Osteoblast (primary cell): ENCODE results near the gene PPP2R5A. TPM values are rescaled to one million over a fixed set of nuclear protein-coding genes. Genes with fewer than 3 reads are reported as not detected.
A peak's percentile ranks its signal among the peaks of the same experiment; 100 is the strongest.

Source experiments
- DNase-seq: peaks from one replicate; pipeline ENCODE4 v3.0.0; 2011; ENCODE audit warnings: low spot score, mixed read lengths; ENCODE audit not compliant: insufficient read length; ENCODE audit errors: missing footprints
- H2AFZ ChIP-seq: 2 replicates; pipeline ENCODE4 v1.6.0; 2011; ENCODE audit warnings: mild to moderate bottlenecking, low read length
- H3K27ac ChIP-seq: 2 replicates; pipeline ENCODE4 v1.5.1; 2011; ENCODE audit warnings: mild to moderate bottlenecking, low read depth, low read length, moderate library complexity
- H3K27me3 ChIP-seq: 2 replicates; pipeline ENCODE4 v1.6.0; 2012; ENCODE audit warnings: mild to moderate bottlenecking, control low read depth, inconsistent platforms, low read length, moderate library complexity; ENCODE audit not compliant: insufficient read depth
- H3K36me3 ChIP-seq: 2 replicates; pipeline ENCODE4 v1.5.1; 2011; ENCODE audit warnings: mild to moderate bottlenecking, low read length, control low read depth, moderate library complexity; ENCODE audit not compliant: insufficient read depth
- H3K4me1 ChIP-seq: 2 replicates; pipeline ENCODE4 v1.5.1; 2011; ENCODE audit warnings: mild to moderate bottlenecking, low read length, control low read depth, moderate library complexity; ENCODE audit not compliant: insufficient read depth
- H3K4me2 ChIP-seq: 2 replicates; pipeline ENCODE4 v1.6.0; 2011; ENCODE audit warnings: mild to moderate bottlenecking, low read length; ENCODE audit not compliant: insufficient read depth
- H3K4me3 ChIP-seq: fragments of 200-600 bp; sonication (generic); 3 replicates; pipeline ENCODE4 v1.5.1; 2012; ENCODE audit warnings: mild to moderate bottlenecking, low read length, inconsistent platforms; ENCODE audit not compliant: insufficient read depth
- H3K79me2 ChIP-seq: 2 replicates; pipeline ENCODE4 v1.6.0; 2012; ENCODE audit warnings: mild to moderate bottlenecking, low read length, control low read depth, inconsistent platforms; ENCODE audit not compliant: insufficient read depth
- H3K9me3 ChIP-seq: 2 replicates; pipeline ENCODE4 v1.5.1; 2011; ENCODE audit warnings: low read depth, low read length, control low read depth
- H4K20me1 ChIP-seq: 2 replicates; pipeline ENCODE4 v1.6.0; 2012; ENCODE audit warnings: mild to moderate bottlenecking, low read length, control low read depth; ENCODE audit not compliant: insufficient read depth
- CTCF ChIP-seq: IDR thresholded peaks from 2 replicates; pipeline ENCODE4 v1.5.1; 2011; ENCODE audit warnings: mild to moderate bottlenecking, low read depth, low read length, moderate library complexity; ENCODE audit errors: extremely low read depth
- total RNA-seq: library from RNA; depleted of rRNA; stranded (reverse); fragments of >200 nt; gene quantifications from 2 replicates; pipeline ENCODE4 v1.2.3, GENCODE V29; 2012

The PPP2R5A gene
- total RNA-seq, 1 donor, result 21.4 TPM

GRCh38 chr1:212238552-212238951 lies 46.7 kb upstream of the PPP2R5A start:
- Histone ChIP-seq H3K27me3 (no peaks in the 10 kb centered on the region), H2AFZ (peak overlapping the region; percentile 52)

GRCh38 chr1:212241501-212241900 lies 43.7 kb upstream of the PPP2R5A start:
- Histone ChIP-seq H2AFZ (peak overlapping the region; percentile 92), H3K4me1 (peaks cover 6% of the 10 kb centered on the region), H3K36me3 (no peaks in the 10 kb centered on the region), H3K27me3 (no peaks in the 10 kb centered on the region), H4K20me1 (no peaks in the 10 kb centered on the region), H3K9me3 (no peaks in the 10 kb centered on the region), H3K4me3 (no peak overlapping the region), H3K4me2 (no peak overlapping the region), H3K79me2 (no peaks in the 10 kb centered on the region), H3K27ac (no peak overlapping the region)
- no peak for DNase-seq
- TF ChIP-seq CTCF, result no peak

More at GRCh38 chr1:212238552-212238951, 46.7 kb upstream of the PPP2R5A start:
- H3K36me3 ChIP-seq, result no peaks in the 10 kb centered on the region
- H3K27ac ChIP-seq, result no peak overlapping the region
- TF ChIP-seq CTCF, result no peak
- H3K4me1 ChIP-seq, result peaks cover 16% of the 10 kb centered on the region
- no peak for DNase-seq
- no peaks in the 10 kb centered on the region for H3K79me2 ChIP-seq
- no peak overlapping the region for H3K4me2 ChIP-seq
- no peak overlapping the region for H3K4me3 ChIP-seq
- no peaks in the 10 kb centered on the region for H4K20me1 ChIP-seq
- H3K9me3 ChIP-seq, result no peaks in the 10 kb centered on the region

DNA sequence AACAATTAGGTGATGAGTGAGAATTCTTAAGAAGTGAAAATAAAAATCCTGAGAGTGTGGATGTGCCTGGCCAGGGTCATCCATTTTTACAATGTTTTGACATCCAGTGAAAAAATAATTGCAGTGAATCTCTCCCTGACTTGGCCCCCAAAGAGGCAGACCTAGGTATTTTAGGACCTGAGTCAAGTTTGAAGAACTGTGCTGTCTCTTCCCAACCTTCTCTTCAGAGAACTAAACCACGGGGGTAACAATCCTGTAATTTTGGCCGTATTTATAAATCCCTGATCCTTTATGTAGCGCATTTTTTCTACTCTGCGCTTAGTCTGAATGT lies 43.3 kb upstream of the PPP2R5A start:
- Histone ChIP-seq H3K4me2 (peak overlapping the region; percentile 51), H3K9me3 (no peaks in the 10 kb centered on the region), H3K27ac (no peak overlapping the region)

More for the DNA sequence above, 43.3 kb upstream of the PPP2R5A start:
- Histone ChIP-seq H3K79me2 (no peaks in the 10 kb centered on the region), H3K4me3 (peak overlapping the region; percentile 34), H3K4me1 (peaks cover 6% of the 10 kb centered on the region), H2AFZ (peak overlapping the region; percentile 92), H4K20me1 (no peaks in the 10 kb centered on the region), H3K36me3 (no peaks in the 10 kb centered on the region), H3K27me3 (no peaks in the 10 kb centered on the region)
- peak; percentile 4 for DNase-seq
- no peak for TF ChIP-seq CTCF
